GM19238 (cell line): ENCODE data around the gene SCAMP5.
A peak's percentile ranks its signal among the peaks of the same experiment; 100 is the strongest.

Experiments used
- DNase-seq: peaks from one replicate; pipeline ENCODE4 v3.0.0; 2011; ENCODE audit warnings: low spot score; ENCODE audit not compliant: insufficient read length

The SCAMP5 gene

GRCh38 chr15:74976159-74976558, 19.2 kb upstream of the SCAMP5 start:
- no peak for DNase-seq

- DNase-seq = no peak
These were observed 17.8 kb upstream of the SCAMP5 start for GRCh38 chr15:74977599-74977998.

DNA sequence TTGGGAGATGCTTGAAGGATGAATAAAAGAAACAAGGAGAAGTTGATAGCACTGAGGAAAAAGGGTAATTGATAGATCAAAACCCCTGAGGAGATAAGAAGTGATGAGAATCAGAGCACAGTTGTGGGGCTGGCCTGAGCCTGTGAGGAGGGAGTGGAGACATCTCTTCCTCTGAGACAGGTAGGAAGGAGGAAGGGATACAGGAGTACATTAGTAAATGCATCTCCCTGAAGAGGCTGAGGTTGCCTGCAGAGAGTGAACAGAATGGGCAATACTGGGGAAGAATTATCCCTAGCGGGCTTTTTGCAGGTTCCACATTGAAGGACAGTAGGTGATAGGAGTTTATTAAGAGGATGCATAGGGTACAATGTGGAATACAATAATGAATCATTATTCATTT, 17.3 kb upstream of the SCAMP5 start:
- DNase-seq = no peak

DNA sequence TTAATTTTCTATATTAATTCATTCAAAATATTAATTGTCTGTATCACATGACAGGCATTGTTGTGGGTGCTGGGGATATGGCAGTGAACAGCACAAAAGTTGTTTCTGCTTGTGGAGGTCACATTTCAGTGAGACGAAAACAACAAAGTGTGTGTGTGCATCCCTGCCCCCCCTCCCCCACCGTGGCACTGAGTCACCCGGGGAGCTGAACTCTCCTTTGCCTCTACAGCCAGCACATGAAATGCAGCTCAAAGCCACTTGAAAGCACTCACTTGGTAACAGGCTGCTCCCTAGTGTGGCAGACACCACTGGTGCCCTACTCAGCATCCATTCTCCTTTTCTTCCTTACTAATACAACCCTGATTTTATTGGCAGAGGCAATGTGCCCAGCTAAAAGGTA, 16.9 kb upstream of the SCAMP5 start:
- no peak for DNase-seq

- no peak for DNase-seq
These were observed 13.2 kb upstream of the SCAMP5 start for GRCh38 chr15:74982183-74982582.

- no peak for DNase-seq
These were observed 11.6 kb upstream of the SCAMP5 start for GRCh38 chr15:74983725-74984231.

DNA sequence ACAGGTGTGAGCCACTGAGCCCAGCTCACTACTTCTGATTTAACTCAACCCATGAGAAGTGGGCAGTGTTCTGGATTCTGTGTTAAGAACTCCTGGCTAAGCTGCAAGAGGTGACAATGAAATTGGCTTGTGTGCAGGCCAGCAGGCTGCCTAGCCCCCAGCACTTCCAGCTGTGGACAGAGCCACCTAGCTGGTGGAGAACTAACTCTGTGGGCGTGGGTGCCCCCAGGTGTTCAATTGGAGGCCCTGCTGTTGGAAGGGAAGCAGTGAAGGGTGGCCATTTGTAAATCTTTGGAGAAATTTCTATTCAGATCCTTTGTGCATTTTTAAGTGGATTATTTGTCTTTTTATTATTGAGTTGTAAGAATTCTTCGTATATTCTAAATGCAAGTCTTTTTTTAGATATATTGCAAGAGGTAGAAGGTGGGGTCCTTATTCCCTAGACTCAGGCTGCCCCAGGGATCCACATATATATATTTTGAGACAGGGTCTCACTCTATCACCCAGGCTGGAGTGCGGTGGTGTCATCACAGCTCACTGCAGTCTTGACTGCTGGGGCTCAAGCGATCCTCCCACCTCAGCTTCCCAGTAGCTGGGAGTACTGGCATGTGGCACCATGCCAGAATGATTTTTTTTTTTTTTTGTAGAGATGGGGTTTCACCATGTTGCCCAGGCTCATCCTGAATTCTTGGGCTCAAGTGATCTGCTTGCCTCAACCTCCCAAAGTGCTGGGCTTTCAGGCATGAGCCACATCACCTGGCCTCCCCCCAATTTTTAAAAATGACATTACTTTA, 7.2 kb upstream of the SCAMP5 start:
- DNase-seq = no peak

DNA sequence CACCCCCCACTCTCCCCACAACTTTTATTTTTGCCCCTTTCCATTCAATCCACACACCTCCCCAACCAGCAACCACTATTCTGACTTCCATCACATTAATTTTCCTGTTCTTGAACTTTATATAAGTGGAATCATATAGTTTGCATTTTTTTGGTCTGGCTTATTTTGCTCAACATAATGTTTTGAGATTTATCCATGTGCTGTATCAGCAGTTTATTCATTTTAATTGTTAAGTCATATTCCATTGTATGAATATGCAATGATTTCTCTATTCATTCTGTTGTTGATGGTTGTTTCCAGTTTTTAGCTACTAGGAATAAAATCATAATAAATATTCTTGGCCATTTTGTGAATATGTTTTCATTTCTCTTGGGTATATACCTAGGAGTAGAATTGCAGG, 5.8 kb upstream of the SCAMP5 start:
- no peak for DNase-seq

GRCh38 chr15:74992619-74993018, 2.7 kb upstream of the SCAMP5 start:
- DNase-seq = no peak

DNA sequence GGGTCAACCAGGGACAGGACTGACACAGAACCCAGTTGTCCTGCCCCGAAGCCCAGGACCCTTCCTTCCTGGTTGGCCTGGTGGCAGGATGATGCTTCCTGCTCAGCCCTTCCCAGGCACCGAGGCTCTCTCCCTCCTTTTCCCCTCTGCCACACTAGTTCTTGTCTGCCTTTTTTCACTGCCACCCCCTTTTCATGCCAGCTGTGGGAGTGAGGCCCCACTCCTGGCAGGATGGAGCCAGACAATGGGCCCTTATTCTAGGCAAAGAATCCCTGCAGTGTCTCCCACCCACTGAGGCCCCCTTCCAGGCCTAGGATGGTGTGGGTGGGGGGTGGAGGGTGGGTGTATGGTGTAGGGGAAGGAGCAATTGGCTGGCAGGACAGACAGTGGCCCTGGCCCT, 1.1 kb upstream of the SCAMP5 start:
- DNase-seq = no peak

- DNase-seq = no peak
These were observed 678 bp upstream of the SCAMP5 start for GRCh38 chr15:74994685-74995084.

DNA sequence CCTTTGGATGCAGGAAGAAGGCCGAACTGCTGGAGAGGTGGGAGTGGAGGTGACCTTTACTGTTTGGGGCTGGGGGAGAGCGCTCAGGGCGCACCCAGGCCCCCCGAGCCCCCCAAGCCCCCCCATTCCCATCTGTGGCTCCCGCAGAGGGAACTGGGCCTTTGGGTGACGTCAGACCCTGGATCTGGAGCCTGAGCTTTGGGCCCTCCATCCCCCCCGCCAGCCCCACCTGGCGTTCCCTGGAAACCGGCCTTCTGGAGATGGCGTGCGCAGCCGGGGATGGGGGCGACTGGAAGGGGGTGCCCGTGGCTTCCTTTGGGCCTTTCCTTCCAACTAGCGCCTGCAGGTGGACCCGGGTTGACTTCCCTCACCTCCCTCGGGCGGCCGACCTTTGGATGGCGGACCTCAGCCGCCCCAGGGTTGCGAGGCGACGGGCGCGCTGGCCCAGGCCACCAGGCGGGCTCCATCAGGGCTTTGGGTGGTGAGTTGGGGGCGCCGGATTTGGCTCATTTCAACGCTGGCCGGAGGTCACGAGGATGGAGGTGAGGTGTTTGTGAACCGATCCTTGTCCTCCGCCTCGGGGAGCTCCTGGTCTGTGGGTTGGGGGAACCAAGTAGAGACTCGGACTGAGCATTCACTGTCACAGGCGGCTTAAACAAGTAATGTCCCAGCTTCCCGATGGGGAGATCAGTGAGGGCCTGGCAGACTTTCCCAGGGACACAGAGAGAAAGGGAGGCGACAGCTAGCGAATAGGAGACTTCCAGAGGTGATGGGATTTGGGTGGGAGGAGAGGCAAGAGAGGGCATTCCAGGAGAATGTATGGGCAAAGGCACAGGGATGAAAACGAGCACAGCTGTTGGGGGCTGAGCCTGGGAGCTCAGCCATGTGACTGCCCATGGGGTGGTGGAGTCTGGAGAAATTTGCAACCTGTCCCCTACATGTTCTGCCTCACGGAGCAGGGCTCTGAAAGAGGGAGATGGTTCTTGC, 709 bp downstream of the SCAMP5 start:
- no peak for DNase-seq

- DNase-seq = no peak
These were observed 1.8 kb downstream of the SCAMP5 start for GRCh38 chr15:74997141-74997540.

- no peak for DNase-seq
These were observed 2.2 kb downstream of the SCAMP5 start for GRCh38 chr15:74997543-74997942.

DNA sequence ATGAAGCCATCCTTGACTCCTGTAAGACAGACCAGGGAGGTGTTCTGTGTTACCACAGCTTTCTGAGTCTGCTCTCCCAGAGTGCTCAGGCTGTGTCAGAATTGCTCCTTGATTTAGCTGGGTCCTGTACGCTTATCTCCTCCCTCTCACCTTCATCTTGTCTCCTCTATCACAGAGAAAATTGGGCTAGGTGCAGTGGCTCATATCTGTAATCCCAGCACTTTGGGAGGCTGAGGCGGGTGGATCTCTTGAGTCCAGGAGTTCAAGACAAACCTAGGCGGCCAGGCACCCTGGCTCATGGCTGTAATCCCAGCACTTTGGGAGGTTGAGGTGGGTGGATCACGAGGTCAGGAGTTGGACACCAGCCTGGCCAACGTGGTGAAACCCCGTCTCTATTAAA, 5.9 kb downstream of the SCAMP5 start:
- no peak for DNase-seq

DNA sequence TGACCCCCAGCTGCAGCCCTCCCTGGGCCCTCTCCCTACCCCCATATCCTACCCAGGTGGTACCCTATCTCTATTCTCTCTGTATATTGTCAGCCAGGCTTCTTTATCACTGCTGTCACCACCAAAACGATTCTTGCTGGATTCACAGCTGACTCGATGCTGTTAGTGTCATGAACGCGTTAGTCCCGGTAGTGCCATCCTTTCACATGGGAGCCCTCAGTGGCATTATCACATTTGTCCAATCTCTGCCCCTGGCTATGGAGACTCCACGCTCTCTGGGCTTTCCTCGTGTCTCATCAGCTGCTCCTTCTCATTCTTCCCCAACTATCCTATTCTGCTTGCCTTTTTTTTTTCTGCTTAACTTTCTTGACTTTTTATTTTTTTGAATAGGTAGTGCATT, 7.0 kb downstream of the SCAMP5 start:
- no peak for DNase-seq

DNA sequence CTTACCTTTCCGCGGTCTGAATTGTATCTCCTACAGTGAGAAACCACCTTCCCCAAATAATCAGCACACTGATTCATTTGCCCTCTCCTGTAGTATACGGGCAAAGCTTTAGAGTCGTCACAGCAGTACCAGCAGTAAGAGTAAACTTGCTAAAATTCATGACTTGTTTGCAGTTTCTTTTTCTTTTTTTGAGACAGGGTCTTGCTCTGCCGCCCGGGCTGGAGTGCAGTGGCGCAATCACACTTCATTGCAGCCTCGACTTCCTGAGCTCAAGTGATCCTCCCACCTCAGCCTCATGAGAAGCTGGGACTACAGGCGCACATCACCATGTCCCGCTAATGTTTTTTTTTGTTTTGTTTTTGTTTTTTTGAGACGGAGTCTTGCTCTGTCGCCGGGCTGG, 11.9 kb downstream of the SCAMP5 start:
- no peak for DNase-seq

DNA sequence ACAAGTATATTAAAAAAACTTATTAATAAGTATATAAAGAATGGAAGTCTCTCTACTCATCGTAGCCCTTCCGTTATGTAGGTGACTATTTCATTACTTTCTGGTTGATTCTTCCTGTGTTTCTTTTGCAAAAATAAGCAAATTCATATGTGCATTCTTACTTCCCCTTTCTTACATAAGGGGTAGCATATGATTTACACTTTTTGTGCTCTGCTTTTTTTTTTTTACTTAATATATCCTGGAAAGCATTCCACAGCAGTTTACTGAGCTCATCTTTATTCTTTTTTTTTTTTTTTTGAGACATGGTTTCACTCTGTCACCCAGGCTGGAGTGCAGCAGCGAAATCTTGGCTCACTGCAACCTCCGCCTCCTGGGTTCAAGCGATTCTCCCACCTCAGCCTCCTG, 12.9 kb downstream of the SCAMP5 start:
- DNase-seq = no peak

DNA sequence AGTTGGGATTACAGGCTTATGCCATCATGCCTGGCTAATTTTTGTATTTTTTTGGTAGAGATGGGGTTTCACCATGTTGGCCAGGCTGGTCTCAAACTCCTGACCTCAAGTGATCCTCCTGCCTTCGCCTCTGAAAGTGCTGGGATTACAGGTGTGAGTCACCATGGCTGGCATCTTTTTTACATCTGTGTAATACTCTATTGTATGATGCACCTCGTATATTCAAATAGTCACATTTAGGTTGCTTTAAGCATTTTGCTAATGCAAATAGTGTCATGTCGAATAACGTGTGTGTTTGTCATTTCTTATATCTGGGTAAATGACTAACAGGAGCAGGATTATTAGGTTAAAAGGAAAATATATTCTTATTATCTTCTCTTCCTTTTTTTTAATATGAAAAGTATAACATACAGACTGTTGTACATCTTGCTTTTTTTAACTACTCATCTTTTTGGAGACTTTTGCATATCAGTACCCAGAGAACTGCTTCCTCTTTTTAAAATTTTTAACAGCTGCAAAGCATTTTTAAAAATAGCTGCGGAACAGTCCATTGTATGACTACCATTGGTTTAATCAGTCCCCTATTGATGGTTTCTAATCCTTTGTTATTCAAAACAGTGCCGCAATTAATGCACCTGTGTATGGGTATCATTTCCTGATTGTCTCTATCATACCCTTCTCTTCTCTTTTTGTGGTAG, 13.4 kb downstream of the SCAMP5 start:
- DNase-seq = peak; percentile 44

DNA sequence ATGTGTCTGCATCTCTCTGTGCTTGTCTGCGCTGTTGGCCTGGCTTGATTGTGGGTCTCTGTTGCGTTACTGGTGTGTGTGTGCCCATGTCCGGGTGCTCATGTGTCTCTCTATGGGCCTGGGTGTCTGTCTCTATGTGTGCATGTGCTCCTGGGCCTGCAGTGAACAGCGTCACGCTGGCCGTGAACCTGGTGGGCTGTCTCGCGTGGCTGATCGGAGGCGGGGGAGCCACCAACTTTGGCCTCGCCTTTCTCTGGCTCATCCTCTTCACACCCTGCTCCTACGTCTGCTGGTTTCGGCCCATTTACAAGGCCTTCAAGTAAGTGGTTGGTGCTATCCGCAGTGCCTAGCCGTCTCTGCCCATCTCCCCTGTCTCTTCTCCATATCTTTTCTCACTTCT, 21.1 kb downstream of the SCAMP5 start:
- no peak for DNase-seq

GRCh38 chr15:75019916-75020315, 24.6 kb downstream of the SCAMP5 start:
- DNase-seq = no peak

DNA sequence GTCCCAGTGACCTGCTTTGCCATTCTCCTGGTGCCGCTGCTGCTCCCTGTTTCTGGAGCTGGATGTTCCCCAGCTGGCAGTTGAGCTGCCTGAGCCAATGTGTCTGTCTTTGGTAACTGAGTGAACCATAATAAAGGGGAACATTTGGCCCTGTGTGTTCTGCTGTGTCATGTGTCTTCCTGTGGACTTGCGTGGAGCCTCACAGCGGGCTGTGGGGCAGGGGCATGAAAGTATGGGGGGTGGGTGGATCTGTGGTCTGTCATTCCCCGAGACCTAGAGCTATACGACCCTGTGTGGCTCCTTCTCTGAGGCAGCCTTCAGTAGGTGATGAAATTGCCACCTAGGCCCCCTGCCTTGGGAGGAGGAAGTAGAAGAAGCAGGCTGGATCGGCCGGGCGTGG, 26.0 kb downstream of the SCAMP5 start:
- DNase-seq = no peak
